Measurements from ENCODE around the gene TMEM132C.

The TMEM132C gene

DNA sequence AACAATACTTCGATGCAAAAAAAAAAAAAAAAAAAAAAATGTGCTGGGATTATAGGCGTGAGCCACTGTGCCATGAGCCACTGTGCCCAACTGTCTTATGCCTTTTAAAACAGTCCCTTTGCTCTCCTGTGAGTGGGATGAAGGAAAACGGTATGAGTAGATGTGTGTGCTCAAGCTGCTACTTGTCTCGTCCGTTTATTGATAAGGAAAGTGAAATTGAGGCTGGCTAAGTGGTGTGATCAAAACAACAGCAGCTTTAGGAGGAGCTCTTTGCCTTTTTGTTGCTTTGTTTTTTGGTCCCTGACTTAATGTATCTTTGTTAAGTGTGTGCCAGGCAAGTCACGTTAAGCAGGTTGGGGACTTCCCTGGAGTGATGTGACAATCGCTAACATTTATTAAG, 275.9 kb downstream of the TMEM132C start:
- no peak overlapping the region for H3K27ac ChIP-seq (ENCODE audit: low read depth in 2 of 2, low read length in 2 of 2)
- no peaks in the 10 kb centered on the region for H3K9me3 ChIP-seq (ENCODE audit: control insufficient read depth in 2 of 2, low read length in 2 of 2)
- no peaks in the 10 kb centered on the region for H3K36me3 ChIP-seq (ENCODE audit: control insufficient read depth in 2 of 2, insufficient read depth in 2 of 2, low read length in 2 of 2)
- no peaks in the 10 kb centered on the region for H3K27me3 ChIP-seq (ENCODE audit: control insufficient read depth in 2 of 2, insufficient read depth in 2 of 2, low read length in 2 of 2)
- H3K9ac ChIP-seq (ENCODE audit: low read depth in 1 of 2, low read length in 2 of 2): no peak overlapping the region
- H3K4me3 ChIP-seq (ENCODE audit: low read length in 2 of 2): no peak overlapping the region
- no peaks in the 10 kb centered on the region for H3K4me1 ChIP-seq (ENCODE audit: control insufficient read depth in 2 of 2, insufficient read depth in 2 of 2, low read length in 2 of 2)

DNA sequence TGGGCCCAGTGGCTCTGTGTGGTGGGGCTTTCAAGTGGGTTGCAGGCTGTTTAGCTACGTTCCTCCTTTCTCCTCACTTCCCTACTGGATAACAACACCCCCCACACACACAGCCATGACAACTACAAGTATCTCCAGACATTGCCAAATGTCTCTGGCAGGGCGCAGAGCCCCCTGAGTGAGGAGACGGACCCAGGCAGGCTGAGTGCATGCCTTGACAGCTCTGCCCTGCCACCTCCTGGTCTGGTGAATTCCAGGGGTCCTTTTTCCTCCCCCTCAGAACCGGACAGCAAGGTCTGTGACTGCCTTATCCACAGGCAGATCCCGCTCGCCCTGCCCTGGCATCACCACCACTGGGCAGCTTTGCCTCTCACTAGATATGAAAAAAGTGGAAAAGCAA, 276.5 kb downstream of the TMEM132C start:
- no peak overlapping the region for H3K9ac ChIP-seq (ENCODE audit: low read depth in 1 of 2, low read length in 2 of 2)
- H3K4me3 ChIP-seq (ENCODE audit: low read length in 2 of 2): no peak overlapping the region
- H3K9me3 ChIP-seq (ENCODE audit: control insufficient read depth in 2 of 2, low read length in 2 of 2): no peaks in the 10 kb centered on the region
- H3K4me1 ChIP-seq (ENCODE audit: control insufficient read depth in 2 of 2, insufficient read depth in 2 of 2, low read length in 2 of 2): no peaks in the 10 kb centered on the region
- no peaks in the 10 kb centered on the region for H3K27me3 ChIP-seq (ENCODE audit: control insufficient read depth in 2 of 2, insufficient read depth in 2 of 2, low read length in 2 of 2)
- H3K27ac ChIP-seq (ENCODE audit: low read depth in 2 of 2, low read length in 2 of 2): no peak overlapping the region
- no peaks in the 10 kb centered on the region for H3K36me3 ChIP-seq (ENCODE audit: control insufficient read depth in 2 of 2, insufficient read depth in 2 of 2, low read length in 2 of 2)

GRCh38 chr12:128543971-128544370, 277.0 kb downstream of the TMEM132C start:
- H3K4me1 ChIP-seq (ENCODE audit: control insufficient read depth in 2 of 2, insufficient read depth in 2 of 2, low read length in 2 of 2): no peaks in the 10 kb centered on the region
- H3K36me3 ChIP-seq (ENCODE audit: control insufficient read depth in 2 of 2, insufficient read depth in 2 of 2, low read length in 2 of 2): no peaks in the 10 kb centered on the region
- H3K9me3 ChIP-seq (ENCODE audit: control insufficient read depth in 2 of 2, low read length in 2 of 2): no peaks in the 10 kb centered on the region
- no peak overlapping the region for H3K4me3 ChIP-seq (ENCODE audit: low read length in 2 of 2)
- H3K9ac ChIP-seq (ENCODE audit: low read depth in 1 of 2, low read length in 2 of 2): no peak overlapping the region
- H3K27me3 ChIP-seq (ENCODE audit: control insufficient read depth in 2 of 2, insufficient read depth in 2 of 2, low read length in 2 of 2): no peaks in the 10 kb centered on the region
- no peak overlapping the region for H3K27ac ChIP-seq (ENCODE audit: low read depth in 2 of 2, low read length in 2 of 2)

GRCh38 chr12:128548949-128549348, 282.0 kb downstream of the TMEM132C start:
- Histone ChIP-seq H3K4me3 (ENCODE audit: low read length in 2 of 2) (no peak overlapping the region), H3K27me3 (ENCODE audit: control insufficient read depth in 2 of 2, insufficient read depth in 2 of 2, low read length in 2 of 2) (no peaks in the 10 kb centered on the region), H3K9ac (ENCODE audit: low read depth in 1 of 2, low read length in 2 of 2) (no peak overlapping the region), H3K27ac (ENCODE audit: low read depth in 2 of 2, low read length in 2 of 2) (no peak overlapping the region), H3K4me1 (ENCODE audit: control insufficient read depth in 2 of 2, insufficient read depth in 2 of 2, low read length in 2 of 2) (no peaks in the 10 kb centered on the region), H3K9me3 (ENCODE audit: control insufficient read depth in 2 of 2, low read length in 2 of 2) (no peaks in the 10 kb centered on the region), H3K36me3 (ENCODE audit: control insufficient read depth in 2 of 2, insufficient read depth in 2 of 2, low read length in 2 of 2) (no peaks in the 10 kb centered on the region)

- Histone ChIP-seq H3K27me3 (ENCODE audit: control insufficient read depth in 2 of 2, insufficient read depth in 2 of 2, low read length in 2 of 2) (no peaks in the 10 kb centered on the region), H3K36me3 (ENCODE audit: control insufficient read depth in 2 of 2, insufficient read depth in 2 of 2, low read length in 2 of 2) (no peaks in the 10 kb centered on the region), H3K4me1 (ENCODE audit: control insufficient read depth in 2 of 2, insufficient read depth in 2 of 2, low read length in 2 of 2) (no peaks in the 10 kb centered on the region), H3K4me3 (ENCODE audit: low read length in 2 of 2) (no peak overlapping the region), H3K9me3 (ENCODE audit: control insufficient read depth in 2 of 2, low read length in 2 of 2) (no peaks in the 10 kb centered on the region), H3K27ac (ENCODE audit: low read depth in 2 of 2, low read length in 2 of 2) (no peak overlapping the region), H3K9ac (ENCODE audit: low read depth in 1 of 2, low read length in 2 of 2) (no peak overlapping the region)
Observed at GRCh38 chr12:128549601-128550218, 282.7 kb downstream of the TMEM132C start.

GRCh38 chr12:128551266-128551665, 284.3 kb downstream of the TMEM132C start:
- Histone ChIP-seq H3K27me3 (ENCODE audit: control insufficient read depth in 2 of 2, insufficient read depth in 2 of 2, low read length in 2 of 2) (no peaks in the 10 kb centered on the region), H3K27ac (ENCODE audit: low read depth in 2 of 2, low read length in 2 of 2) (no peak overlapping the region), H3K4me1 (ENCODE audit: control insufficient read depth in 2 of 2, insufficient read depth in 2 of 2, low read length in 2 of 2) (no peaks in the 10 kb centered on the region), H3K36me3 (ENCODE audit: control insufficient read depth in 2 of 2, insufficient read depth in 2 of 2, low read length in 2 of 2) (no peaks in the 10 kb centered on the region), H3K9me3 (ENCODE audit: control insufficient read depth in 2 of 2, low read length in 2 of 2) (peaks cover 0 to 2% of the 10 kb centered on the region in 2 donors), H3K9ac (ENCODE audit: low read depth in 1 of 2, low read length in 2 of 2) (no peak overlapping the region), H3K4me3 (ENCODE audit: low read length in 2 of 2) (no peak overlapping the region)

DNA sequence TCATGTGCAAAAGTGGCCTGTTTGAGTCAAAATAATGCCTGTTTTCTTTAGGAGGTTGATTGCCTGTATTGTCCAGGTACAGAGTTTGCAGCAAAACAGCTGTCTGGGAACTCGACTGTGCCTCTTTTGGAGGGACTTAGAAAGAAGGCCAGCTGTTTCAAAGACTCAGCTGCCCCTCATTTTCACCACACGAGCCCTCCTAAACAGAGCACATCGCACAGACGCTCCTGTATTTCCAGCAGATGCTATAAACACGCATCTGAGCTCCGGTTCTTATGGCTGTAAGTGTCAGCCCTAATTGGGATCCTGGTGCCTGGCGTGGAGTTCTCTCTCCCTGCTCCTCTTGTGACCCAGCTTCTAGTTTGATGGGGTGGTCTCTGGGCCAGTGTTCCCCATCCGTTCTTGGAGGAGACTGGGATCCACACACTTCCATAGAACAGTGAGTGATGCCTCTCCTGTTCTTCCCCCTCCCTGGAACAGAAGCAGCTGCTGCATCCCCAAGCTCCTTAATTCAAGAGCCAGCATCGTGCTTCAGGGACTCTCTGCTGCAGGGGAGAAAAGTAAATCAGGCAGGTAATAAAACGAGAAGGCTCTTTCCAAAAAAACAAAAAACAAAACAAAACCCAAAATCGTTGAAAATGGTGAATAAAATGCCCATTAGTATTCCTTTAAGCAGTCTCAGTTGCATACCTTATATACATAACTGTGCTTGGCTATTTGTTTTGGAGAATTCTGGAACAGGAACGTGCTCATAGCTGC, 287.8 kb downstream of the TMEM132C start:
- no peaks in the 10 kb centered on the region for H3K36me3 ChIP-seq (ENCODE audit: control insufficient read depth in 2 of 2, insufficient read depth in 2 of 2, low read length in 2 of 2)
- H3K4me3 ChIP-seq (ENCODE audit: low read length in 2 of 2): no peak overlapping the region
- no peaks in the 10 kb centered on the region for H3K4me1 ChIP-seq (ENCODE audit: control insufficient read depth in 2 of 2, insufficient read depth in 2 of 2, low read length in 2 of 2)
- H3K9ac ChIP-seq (ENCODE audit: low read depth in 1 of 2, low read length in 2 of 2): no peak overlapping the region
- H3K27ac ChIP-seq (ENCODE audit: low read depth in 2 of 2, low read length in 2 of 2): no peak overlapping the region
- peaks cover 0 to 6% of the 10 kb centered on the region in 2 donors for H3K9me3 ChIP-seq (ENCODE audit: control insufficient read depth in 2 of 2, low read length in 2 of 2)
- no peaks in the 10 kb centered on the region for H3K27me3 ChIP-seq (ENCODE audit: control insufficient read depth in 2 of 2, insufficient read depth in 2 of 2, low read length in 2 of 2)

- Histone ChIP-seq H3K9me3 (ENCODE audit: control insufficient read depth in 2 of 2, low read length in 2 of 2) (peaks cover 0 to 6% of the 10 kb centered on the region in 2 donors), H3K4me1 (ENCODE audit: control insufficient read depth in 2 of 2, insufficient read depth in 2 of 2, low read length in 2 of 2) (no peaks in the 10 kb centered on the region), H3K9ac (ENCODE audit: low read depth in 1 of 2, low read length in 2 of 2) (no peak overlapping the region)
Observed at GRCh38 chr12:128557231-128557630, 290.3 kb downstream of the TMEM132C start.

DNA sequence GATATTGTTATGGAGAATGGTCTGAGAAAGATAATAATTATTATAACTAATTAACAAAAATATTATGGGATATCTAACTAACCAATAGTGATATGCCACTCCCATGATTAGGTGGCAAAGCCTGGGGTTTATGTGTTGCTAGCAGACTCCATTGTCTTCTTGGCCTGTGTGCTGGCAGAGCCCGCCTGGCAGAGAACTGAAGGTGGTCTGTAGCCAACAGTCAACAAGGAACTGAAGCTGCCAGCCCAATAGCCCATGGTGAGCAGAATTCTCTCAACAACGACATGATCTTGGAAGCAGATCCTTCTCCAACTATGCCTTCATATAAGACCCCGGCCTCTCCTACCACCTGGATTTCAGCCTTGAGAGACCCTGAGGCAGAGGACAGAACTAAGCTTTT, 298.0 kb downstream of the TMEM132C start:
- Histone ChIP-seq H3K27me3 (ENCODE audit: control insufficient read depth in 2 of 2, insufficient read depth in 2 of 2, low read length in 2 of 2) (no peaks in the 10 kb centered on the region), H3K4me1 (ENCODE audit: control insufficient read depth in 2 of 2, insufficient read depth in 2 of 2, low read length in 2 of 2) (no peaks in the 10 kb centered on the region), H3K36me3 (ENCODE audit: control insufficient read depth in 2 of 2, insufficient read depth in 2 of 2, low read length in 2 of 2) (no peaks in the 10 kb centered on the region), H3K4me3 (ENCODE audit: low read length in 2 of 2) (no peak overlapping the region), H3K9me3 (ENCODE audit: control insufficient read depth in 2 of 2, low read length in 2 of 2) (no peaks in the 10 kb centered on the region), H3K27ac (ENCODE audit: low read depth in 2 of 2, low read length in 2 of 2) (no peak overlapping the region), H3K9ac (ENCODE audit: low read depth in 1 of 2, low read length in 2 of 2) (no peak overlapping the region)

More at GRCh38 chr12:128557231-128557630, 290.3 kb downstream of the TMEM132C start:
- Histone ChIP-seq H3K27ac (ENCODE audit: low read depth in 2 of 2, low read length in 2 of 2) (no peak overlapping the region), H3K36me3 (ENCODE audit: control insufficient read depth in 2 of 2, insufficient read depth in 2 of 2, low read length in 2 of 2) (no peaks in the 10 kb centered on the region), H3K4me3 (ENCODE audit: low read length in 2 of 2) (no peak overlapping the region), H3K27me3 (ENCODE audit: control insufficient read depth in 2 of 2, insufficient read depth in 2 of 2, low read length in 2 of 2) (no peaks in the 10 kb centered on the region)

DNA sequence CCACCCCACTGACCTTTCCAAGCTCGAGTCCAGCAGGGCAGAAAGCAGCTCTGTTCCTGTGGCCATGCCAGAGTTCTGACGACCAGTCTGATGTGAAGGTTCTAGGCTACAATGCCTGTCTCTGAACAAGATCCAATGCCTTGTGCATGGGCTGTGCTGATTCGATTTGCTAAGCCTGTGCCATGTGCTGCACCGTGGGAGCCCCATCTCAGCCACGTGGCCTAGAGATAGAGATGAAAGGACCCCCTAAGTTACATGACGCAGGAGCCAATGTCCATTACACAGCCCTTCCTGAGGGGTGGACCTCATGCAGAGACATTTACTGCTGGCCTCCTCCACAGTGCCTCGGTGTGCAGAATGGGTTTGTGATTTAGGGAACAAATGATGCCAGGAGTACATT, 300.8 kb downstream of the TMEM132C start:
- Histone ChIP-seq H3K9me3 (ENCODE audit: control insufficient read depth in 2 of 2, low read length in 2 of 2) (peaks cover 0 to 6% of the 10 kb centered on the region in 2 donors), H3K36me3 (ENCODE audit: control insufficient read depth in 2 of 2, insufficient read depth in 2 of 2, low read length in 2 of 2) (no peaks in the 10 kb centered on the region), H3K4me1 (ENCODE audit: control insufficient read depth in 2 of 2, insufficient read depth in 2 of 2, low read length in 2 of 2) (peaks cover 0 to 8% of the 10 kb centered on the region in 2 donors), H3K27ac (ENCODE audit: low read depth in 2 of 2, low read length in 2 of 2) (no peak overlapping the region), H3K4me3 (ENCODE audit: low read length in 2 of 2) (no peak overlapping the region), H3K27me3 (ENCODE audit: control insufficient read depth in 2 of 2, insufficient read depth in 2 of 2, low read length in 2 of 2) (no peaks in the 10 kb centered on the region), H3K9ac (ENCODE audit: low read depth in 1 of 2, low read length in 2 of 2) (no peak overlapping the region)

All from mucosa of rectum (tissue), 2 donors.